Upper lobe of left lung (tissue), 6 donors: ENCODE results near the gene MGMT. TPM values are rescaled to one million over a fixed set of nuclear protein-coding genes. Genes with fewer than 3 reads are reported as not detected.

Experiments used
- ATAC-seq, 2 donors: fragments of 200-7000 bp; cut with Tn5 transposase; one replicate each; pipeline ENCODE4 v1.9.1; 2022; ENCODE audit warnings: mild to moderate bottlenecking in 2 of 2, moderate library complexity in 2 of 2; ENCODE audit not compliant: low FRiP score in 2 of 2
- DNase-seq, 2 donors: peaks; one replicate each; pipeline ENCODE4 v3.0.0-alpha.2; 2019 to 2020
- H3K27ac ChIP-seq, 4 donors: fragments of 200-600 bp; sonication (generic); one replicate each; pipeline ENCODE4 v1.5.1; 2016 to 2019
- H3K27me3 ChIP-seq, 4 donors: fragments of 200-600 bp; sonication (generic); one replicate each; pipeline ENCODE4 v1.5.1; 2017 to 2019
- H3K36me3 ChIP-seq, 4 donors: fragments of 200-600 bp; sonication (generic); one replicate each; pipeline ENCODE4 v1.5.1; 2016 to 2019
- H3K4me1 ChIP-seq, 4 donors: fragments of 200-600 bp; sonication (generic); one replicate each; pipeline ENCODE4 v1.5.1; 2018 to 2019
- H3K4me3 ChIP-seq, 4 donors: fragments of 200-600 bp; sonication (generic); one replicate each; pipeline ENCODE4 v1.5.1; 2017 to 2019; ENCODE audit warnings: mild to moderate bottlenecking in 2 of 4, moderate library complexity in 1 of 4
- H3K9me3 ChIP-seq, 4 donors: fragments of 200-600 bp; sonication (generic); one replicate each; pipeline ENCODE4 v1.5.1; 2018 to 2019
- CTCF ChIP-seq, 6 experiments: fragments of 450-650 bp in 4 of 6; fragments of 200-600 bp in 2 of 6; sonication (generic) in 2 of 6; IDR thresholded peaks; one replicate each; pipeline ENCODE4 v1.5.1; 2016 to 2019; ENCODE audit warnings: antibody characterized with exemption in 6 of 6
- EP300 ChIP-seq, 4 donors: sonication (generic); formaldehyde crosslinking; IDR thresholded peaks; one replicate each; pipeline ENCODE4 v1.5.1; 2017; ENCODE audit warnings: antibody characterized with exemption in 4 of 4, control low read depth in 2 of 4
- POLR2A ChIP-seq, 4 donors: fragments of 450-650 bp; IDR thresholded peaks; one replicate each; pipeline ENCODE4 v1.5.1; 2016 to 2017; ENCODE audit warnings: antibody characterized with exemption in 4 of 4, mild to moderate bottlenecking in 2 of 4
- POLR2AphosphoS5 ChIP-seq, 2 donors: sonication (generic); formaldehyde crosslinking; IDR thresholded peaks; one replicate each; pipeline ENCODE4 v1.5.1; 2017; ENCODE audit warnings: antibody characterized with exemption in 2 of 2
- WGBS, 2 donors: methylation state at CpG; one replicate each; pipeline ENCODE4 v1.1.5; 2017 to 2018; 5-methylcytosine and 5-hydroxymethylcytosine counted together
- total RNA-seq, 6 donors: library from RNA; depleted of rRNA in 4 of 6; stranded (reverse); fragments of >200 nt in 4 of 6; gene quantifications; one replicate each; pipeline versions ENCODE4 v1.1.0 to v1.2.1, GENCODE V29; 2016 to 2021
- donor health status: DM: no; HTN: no; CAD: no; lungs with moderate emphysema.
- donor health status: DM: no; HTN: yes; CAD: no; lungs with severe emphysema.

MGMT gene
- total RNA-seq, 6 donors from 2014 or later = 20.9 to 44.0 (median 29.6) TPM

GRCh38 chr10:129775681-129776080 is 308.6 kb downstream of the MGMT start:
- Histone ChIP-seq H3K9me3 (no peaks in the 10 kb centered on the region), H3K27ac (no peak overlapping the region), H3K36me3 (no peaks in the 10 kb centered on the region), H3K27me3 (no peaks in the 10 kb centered on the region), H3K4me3 (no peak overlapping the region), H3K4me1 (no peaks in the 10 kb centered on the region)
- DNase-seq (peak; percentile 16 to 22), ATAC-seq (no peak)
- WGBS, 2 donors = 72 to 78% methylated on average over 4 to 9 of the region's 9 CpGs
- TF ChIP-seq EP300 (IDR thresholded peaks at IDR 0.05) (no peak), POLR2A (IDR thresholded peaks at IDR 0.05) (no peak)

- H3K4me1 ChIP-seq = no peaks in the 10 kb centered on the region
- ATAC-seq (no peak), DNase-seq (peak in 1 of 2 donors; percentile 64)
- 91 to 93% methylated on average over 19 of the region's 19 CpGs for WGBS, 2 donors
- H3K36me3 ChIP-seq = no peaks in the 10 kb centered on the region
- no peaks in the 10 kb centered on the region for H3K9me3 ChIP-seq
- no peak for TF ChIP-seq CTCF (IDR thresholded peaks at IDR 0.05)
- TF ChIP-seq POLR2AphosphoS5 (IDR thresholded peaks at IDR 0.05) = no peak
- TF ChIP-seq POLR2A (IDR thresholded peaks at IDR 0.05) = no peak
- no peak for TF ChIP-seq EP300 (IDR thresholded peaks at IDR 0.05)
- H3K27me3 ChIP-seq = no peaks in the 10 kb centered on the region
- no peak overlapping the region for H3K27ac ChIP-seq
- no peak overlapping the region for H3K4me3 ChIP-seq
These were observed 310.6 kb downstream of the MGMT start for GRCh38 chr10:129777687-129778086.

GRCh38 chr10:129778571-129778970 is 311.5 kb downstream of the MGMT start:
- DNase-seq (peak in 1 of 2 donors; percentile 34), ATAC-seq (no peak)
- Histone ChIP-seq H3K9me3 (no peaks in the 10 kb centered on the region), H3K4me1 (no peaks in the 10 kb centered on the region), H3K27ac (no peak overlapping the region), H3K4me3 (no peak overlapping the region), H3K27me3 (no peaks in the 10 kb centered on the region), H3K36me3 (no peaks in the 10 kb centered on the region)
- 91 to 96% methylated on average over 12 to 13 of the region's 13 CpGs for WGBS, 2 donors
- no peak for TF ChIP-seq POLR2AphosphoS5 (IDR thresholded peaks at IDR 0.05)
- TF ChIP-seq POLR2A (IDR thresholded peaks at IDR 0.05) = no peak
- TF ChIP-seq CTCF (IDR thresholded peaks at IDR 0.05) = no peak
- TF ChIP-seq EP300 (IDR thresholded peaks at IDR 0.05) = no peak

- DNase-seq (peak in 1 of 2 donors; percentile 61), ATAC-seq (peak in 1 of 2 donors; percentile 14)
- Histone ChIP-seq H3K36me3 (no peaks in the 10 kb centered on the region), H3K27me3 (no peaks in the 10 kb centered on the region), H3K4me1 (no peaks in the 10 kb centered on the region), H3K27ac (no peak overlapping the region), H3K9me3 (no peaks in the 10 kb centered on the region), H3K4me3 (no peak overlapping the region)
- no peak for TF ChIP-seq POLR2A (IDR thresholded peaks at IDR 0.05)
- TF ChIP-seq POLR2AphosphoS5 (IDR thresholded peaks at IDR 0.05) = no peak
- no peak for TF ChIP-seq EP300 (IDR thresholded peaks at IDR 0.05)
- no peak for TF ChIP-seq CTCF (IDR thresholded peaks at IDR 0.05)
- 92 to 93% methylated on average over 34 of the region's 35 CpGs for WGBS, 2 donors
These were observed 312.4 kb downstream of the MGMT start for GRCh38 chr10:129779126-129780111.

GRCh38 chr10:129780198-129780597 is 313.2 kb downstream of the MGMT start:
- Histone ChIP-seq H3K4me1 (no peaks in the 10 kb centered on the region), H3K9me3 (no peaks in the 10 kb centered on the region), H3K36me3 (no peaks in the 10 kb centered on the region), H3K27me3 (no peaks in the 10 kb centered on the region), H3K4me3 (no peak overlapping the region), H3K27ac (no peak overlapping the region)
- WGBS, 2 donors = 79 to 86% methylated on average over 4 of the region's 6 CpGs
- DNase-seq (no peak), ATAC-seq (no peak)
- TF ChIP-seq CTCF (IDR thresholded peaks at IDR 0.05) (no peak), POLR2A (IDR thresholded peaks at IDR 0.05) (no peak), EP300 (IDR thresholded peaks at IDR 0.05) (no peak), POLR2AphosphoS5 (IDR thresholded peaks at IDR 0.05) (no peak)
